Measurements from ENCODE around the gene RNF7. TPM values are rescaled to one million over a fixed set of nuclear protein-coding genes. Genes with fewer than 3 reads are reported as not detected.

The RNF7 gene
- total and polyA plus RNA-seq, 9 of the 15 experiments (the other 6 are each of a cell fraction or from before 2014, with no cell fraction given), result 38.8 to 133 (median 80.5) TPM

GRCh38 chr3:141769221-141769894 is 31.3 kb downstream of the RNF7 start (continued):
- 0 out of 4 replicates have a peak, but pooled peaks of 1 of the 2 experiments have one; percentile 36 for TF ChIP-seq MNT (conservative IDR thresholded peaks at IDR 0.05)
- TF ChIP-seq ZNF197 (CRISPR knock-in tag; IDR thresholded peaks at IDR 0.05; ENCODE audit: low read depth), result no peak
- no peak for TF ChIP-seq BDP1 (IDR thresholded peaks at IDR 0.05; ENCODE audit: insufficient read depth, insufficient read length)
- TF ChIP-seq ZNF639 (CRISPR knock-in tag; conservative IDR thresholded peaks at IDR 0.05 in 1 of 2, IDR thresholded peaks at IDR 0.05 in 1 of 2), result peak in 1 of 2 experiments; percentile 25; a peak in 1 of 4 replicates
- TF ChIP-seq ZNF431 (CRISPR knock-in tag; IDR thresholded peaks at IDR 0.05), result no peak
- TF ChIP-seq CTBP1 (IDR thresholded peaks at IDR 0.05; ENCODE audit: borderline replicate concordance), result peak; percentile 97
- TF ChIP-seq BRD9 (IDR thresholded peaks at IDR 0.05; ENCODE audit: low read depth, partially characterized antibody), result no peak
- peak; percentile 89 for TF ChIP-seq USF1 (CRISPR knock-in tag; IDR thresholded peaks at IDR 0.05)
- peak; percentile 94 for TF ChIP-seq L3MBTL2 (IDR thresholded peaks at IDR 0.05)
- TF ChIP-seq MEF2D (tag; conservative IDR thresholded peaks at IDR 0.05; ENCODE audit: low read depth), result no peak
- peak; percentile 51 for TF ChIP-seq MEIS2 (IDR thresholded peaks at IDR 0.05; ENCODE audit: partially characterized antibody)
- TF ChIP-seq GTF2F1 (IDR thresholded peaks at IDR 0.05; ENCODE audit: low read depth, low read length), result no peak
- TF ChIP-seq ZNF512 (tag; IDR thresholded peaks at IDR 0.05), result no peak
- peak; percentile 92 for TF ChIP-seq NFIC (IDR thresholded peaks at IDR 0.05)
- TF ChIP-seq CGGBP1 (CRISPR knock-in tag; IDR thresholded peaks at IDR 0.05), result no peak
- TF ChIP-seq TSHZ1 (CRISPR knock-in tag; IDR thresholded peaks at IDR 0.05), result no peak
- no peak for TF ChIP-seq GATAD2B (IDR thresholded peaks at IDR 0.05; ENCODE audit: borderline replicate concordance)
- TF ChIP-seq ARID1B (IDR thresholded peaks at IDR 0.05), result peak; percentile 8; the same call in 1 of the 2 replicates
- TF ChIP-seq SOX6 (IDR thresholded peaks at IDR 0.05), result peak; percentile 76

Data from K562 (cell line).